Heart left ventricle (tissue), 13 donors: ENCODE measurements around the gene LAMC3.

Source experiments
- CTCF ChIP-seq, 12 donors: fragments of 200-600 bp; sonication (generic) in 4 of 12; IDR thresholded peaks; one replicate each; pipeline versions ENCODE4 v1.5.0 to v1.8.0; 2018 to 2022; ENCODE audit warnings: antibody characterized with exemption in 12 of 12, mild to moderate bottlenecking in 5 of 12
- POLR2A ChIP-seq, 2 donors: fragments of 450-650 bp; IDR thresholded peaks; one replicate each; pipeline ENCODE4 v1.6.1; 2017; ENCODE audit warnings: antibody characterized with exemption in 2 of 2, mild to moderate bottlenecking in 2 of 2, moderate library complexity in 2 of 2
- donor health status: ischemic (EF 13 %, LVEDD 7.1; RV severe dilation, severe dysfunction).
- donor health status: DM: no; HTN: yes; CAD: no.
- donor health status: DM: no; HTN: no; CAD: no.
- donor health status: ischemic (EF 25% LVEDD 6.9; RV normal size, moderate dysfunction).
- donor health status: ischemic (EF 25% LVEDD 5.7; RV mildly dilated, moderate dysfunction).
- donor health status: ischemic (EF 35%, LVEDD 5.7; RV mildly dilated, moderate dysfunction).
- donor health status: nonischemic (EF 11% LVEDD 7.7; RV severe dilation, severe dysfunction).
- donor health status: DM: yes; HTN: yes; CAD: no.
- donor health status: PGD.
- donor health status: ischemic (EF 29% LVEDD 5.4; RV normal size, mild dysfunction).
- donor health status: nonischemic (EF 23%, LVEDD 6.1; RV moderate dilation, normal function).

GRCh38 chr9:131097948-131098278 lies 88.9 kb downstream of the LAMC3 start:
- TF ChIP-seq CTCF (IDR thresholded peaks at IDR 0.05), result no peak
- no peak for TF ChIP-seq POLR2A (IDR thresholded peaks at IDR 0.05)
